GM19463 (cell line): ENCODE data around the gene KCNC1.

Source experiments
- ATAC-seq: cut with Tn5 transposase; IDR thresholded peaks from one replicate; pipeline ENCODE4 v1.9.1; 2021; ENCODE audit warnings: mild to moderate bottlenecking, moderate library complexity; ENCODE audit not compliant: unreplicated experiment

Gene KCNC1

DNA sequence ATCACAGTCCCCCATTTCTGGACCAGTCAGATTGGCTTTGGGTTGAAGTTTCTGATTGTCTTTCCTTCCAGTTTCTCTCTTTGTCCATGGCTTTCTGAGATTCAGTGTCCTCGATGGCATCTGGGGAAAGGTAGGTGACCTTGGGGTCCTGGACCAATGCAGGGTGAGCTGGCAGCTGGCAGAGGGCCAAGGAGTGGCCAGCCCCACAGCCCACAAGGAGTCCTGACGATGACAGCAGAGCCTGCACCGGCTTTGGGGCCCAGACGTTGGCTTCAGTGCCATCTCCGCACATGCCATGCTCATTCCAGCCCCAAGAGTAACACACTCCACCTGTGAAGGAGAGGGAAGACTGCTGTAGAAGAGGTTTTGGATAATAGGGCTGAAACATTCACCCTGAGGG is 53.5 kb downstream of the KCNC1 start:
- no peak for ATAC-seq

DNA sequence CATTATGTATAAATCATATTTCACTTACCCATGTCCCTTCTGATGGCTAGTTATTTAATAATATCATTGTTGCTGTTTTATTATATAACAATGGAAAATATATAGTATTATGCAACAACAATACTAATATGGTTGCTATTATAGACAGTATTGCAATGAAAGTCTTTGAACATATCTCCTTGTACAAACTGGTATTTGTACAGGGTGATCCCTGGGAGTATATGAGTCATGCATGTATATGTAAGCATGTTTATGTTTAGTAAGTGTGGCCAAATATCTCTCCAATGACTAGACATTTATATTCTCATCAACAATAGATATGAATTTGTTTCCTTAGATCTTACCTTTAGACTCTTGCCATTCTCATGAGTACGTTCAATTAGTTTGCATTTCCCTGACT is 55.9 kb downstream of the KCNC1 start:
- ATAC-seq: no peak

DNA sequence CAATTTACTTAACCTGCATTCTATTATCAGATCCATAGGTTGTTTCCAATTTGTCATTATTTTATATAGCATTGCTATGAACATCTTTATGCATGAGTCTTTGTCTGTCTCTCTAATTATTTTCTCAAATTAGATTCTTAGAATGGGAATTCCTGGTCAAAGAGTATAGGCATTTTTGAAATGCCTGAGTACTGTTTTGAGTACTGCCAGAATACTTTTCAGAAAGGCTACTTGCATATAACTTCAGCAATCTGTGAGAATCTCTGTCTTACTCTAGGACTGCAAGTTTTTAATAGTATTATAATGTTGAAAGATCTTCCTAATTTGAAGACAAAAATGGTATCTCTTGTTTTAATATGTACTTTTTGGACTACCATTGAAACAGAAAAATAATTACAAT is 56.6 kb downstream of the KCNC1 start:
- ATAC-seq: no peak

DNA sequence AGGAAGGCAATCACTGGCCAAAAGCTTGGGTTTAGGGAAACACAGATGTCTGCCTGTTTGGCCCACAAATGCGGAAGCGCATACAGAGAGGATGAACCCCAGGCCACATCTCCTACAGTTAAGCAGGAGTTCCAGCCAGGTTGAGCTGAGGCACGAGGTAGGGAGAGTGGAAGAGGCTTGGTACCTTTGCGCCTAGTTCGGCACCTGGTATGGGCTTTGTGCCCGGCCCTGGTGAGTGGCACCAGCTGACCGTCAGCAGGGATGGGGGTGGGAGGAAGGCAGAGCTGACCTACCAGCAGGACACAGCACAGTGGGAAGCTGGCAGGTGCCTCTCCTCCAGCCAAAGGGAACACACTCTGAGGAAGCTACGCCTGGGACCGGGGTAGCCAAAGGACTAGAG is 57.6 kb downstream of the KCNC1 start:
- ATAC-seq: no peak

DNA sequence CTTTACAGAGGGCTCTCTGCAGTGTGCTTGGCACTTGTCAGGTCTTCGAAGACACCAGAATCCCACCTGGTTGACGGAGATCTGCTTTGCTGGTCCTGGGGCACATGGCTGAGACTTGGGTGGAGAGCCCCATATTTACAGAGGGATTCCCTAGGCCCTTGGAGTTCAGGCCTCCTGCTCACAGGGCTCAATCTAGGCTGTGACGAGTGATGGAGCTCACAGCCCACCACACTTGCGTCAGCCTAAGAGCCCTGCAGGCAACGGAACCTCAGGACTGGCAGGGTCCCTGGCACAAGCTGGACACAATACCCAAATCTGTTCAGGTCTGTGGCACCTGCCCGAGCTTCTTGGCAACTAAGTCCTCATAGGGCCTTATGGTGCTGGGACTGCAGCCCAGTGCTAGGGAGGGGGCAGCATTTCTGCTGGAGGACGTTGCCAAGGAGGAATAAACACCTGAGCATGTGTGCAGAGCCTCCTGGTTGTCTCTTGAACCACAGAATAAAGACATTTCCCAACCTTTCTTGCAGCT is 59.1 kb downstream of the KCNC1 start:
- no peak for ATAC-seq

DNA sequence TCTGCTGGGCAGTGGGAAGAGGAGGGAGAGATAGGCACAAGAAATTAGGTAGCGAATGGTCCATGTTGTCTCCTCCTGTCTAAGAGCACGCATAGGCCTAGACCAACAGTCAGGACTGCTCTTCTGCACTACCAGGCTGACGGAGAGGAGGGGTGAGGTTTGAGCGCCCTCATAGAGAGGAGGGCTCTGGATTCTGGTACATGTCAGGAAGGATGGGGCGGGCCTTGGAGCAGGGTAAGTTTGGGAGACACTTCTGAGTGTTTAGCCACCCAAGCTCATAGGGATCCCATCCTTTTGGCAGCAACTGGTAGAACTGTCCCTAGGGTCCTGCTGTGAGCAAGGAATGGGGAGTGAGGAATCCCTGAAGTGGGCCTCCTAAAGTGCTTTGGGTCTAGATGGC is 60.4 kb downstream of the KCNC1 start:
- ATAC-seq: no peak

DNA sequence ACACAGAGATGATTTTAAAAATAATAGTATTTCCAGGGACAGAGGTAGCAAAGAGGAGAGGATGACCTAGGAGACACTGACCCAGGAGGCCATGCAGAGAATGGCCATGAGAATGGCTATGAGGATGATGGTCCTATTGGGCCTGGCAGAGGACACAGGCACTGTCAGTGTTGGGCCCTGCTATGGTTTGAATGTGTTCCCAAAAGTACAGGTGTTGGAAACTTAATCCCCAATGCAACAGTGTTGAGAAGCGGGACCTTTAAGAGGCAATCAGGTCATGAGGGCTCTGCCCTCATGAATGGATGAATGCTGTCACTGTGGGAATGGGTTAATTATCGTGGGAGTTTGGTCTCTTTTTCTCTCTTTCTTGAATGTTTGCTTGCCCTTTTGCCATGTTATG is 61.6 kb downstream of the KCNC1 start:
- no peak for ATAC-seq

DNA sequence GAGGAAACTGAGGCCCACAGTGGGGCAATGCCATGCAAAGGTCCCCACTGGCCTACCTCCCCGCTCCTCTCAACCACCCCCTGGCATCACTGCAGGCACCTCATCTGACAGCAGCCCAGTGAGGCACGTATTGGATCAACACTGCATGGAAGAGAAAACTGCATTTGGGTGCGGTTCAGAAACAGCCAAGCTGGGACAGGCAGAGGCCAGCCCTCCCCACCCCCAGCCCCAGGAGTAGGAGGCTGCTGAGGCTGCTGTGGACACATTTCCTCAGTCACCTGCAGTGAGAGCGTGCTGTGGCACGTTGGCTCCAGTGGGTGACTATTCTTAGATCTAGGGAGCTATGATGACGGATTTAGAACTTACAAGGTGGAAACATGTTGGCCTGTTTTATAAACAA is 63.7 kb downstream of the KCNC1 start:
- ATAC-seq: no peak

DNA sequence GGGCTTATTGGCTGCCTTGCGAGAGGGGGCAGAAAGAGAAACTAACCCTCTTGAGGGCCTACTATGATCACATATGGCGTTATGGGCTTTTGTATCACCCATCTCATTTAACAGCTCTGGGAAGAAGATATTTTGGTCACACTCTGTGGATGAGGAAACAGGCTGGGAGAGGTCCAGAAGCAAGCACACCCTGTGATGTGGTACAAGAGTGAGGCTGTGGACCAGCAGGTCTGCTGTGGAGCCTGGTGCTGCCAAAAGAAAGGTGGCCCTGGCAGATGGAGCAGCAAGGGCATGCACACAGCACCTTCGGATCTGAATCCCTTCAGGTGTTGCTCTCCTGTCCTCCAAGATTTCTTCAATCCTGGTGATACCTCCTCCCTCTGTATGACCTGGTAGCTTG is 64.1 kb downstream of the KCNC1 start:
- no peak for ATAC-seq

DNA sequence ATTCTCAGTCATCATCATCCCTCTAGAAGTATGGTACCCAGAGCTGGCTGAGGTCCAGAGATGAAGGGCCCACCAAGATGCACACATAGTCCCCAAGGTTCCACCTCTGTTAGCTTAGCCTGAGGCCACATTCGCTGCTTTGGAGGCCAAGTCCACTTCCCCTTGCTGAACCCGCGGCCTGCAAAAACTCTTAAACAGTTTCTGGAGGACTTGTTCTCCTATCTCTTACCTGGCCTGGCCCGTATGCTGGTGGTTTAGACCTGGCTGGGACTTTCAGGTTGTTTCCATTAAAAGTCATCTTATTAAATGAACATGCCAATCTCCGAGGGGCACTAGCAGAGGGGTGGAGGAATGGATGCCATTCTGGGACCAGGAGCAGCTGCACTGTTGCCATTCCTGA is 64.6 kb downstream of the KCNC1 start:
- ATAC-seq: no peak

DNA sequence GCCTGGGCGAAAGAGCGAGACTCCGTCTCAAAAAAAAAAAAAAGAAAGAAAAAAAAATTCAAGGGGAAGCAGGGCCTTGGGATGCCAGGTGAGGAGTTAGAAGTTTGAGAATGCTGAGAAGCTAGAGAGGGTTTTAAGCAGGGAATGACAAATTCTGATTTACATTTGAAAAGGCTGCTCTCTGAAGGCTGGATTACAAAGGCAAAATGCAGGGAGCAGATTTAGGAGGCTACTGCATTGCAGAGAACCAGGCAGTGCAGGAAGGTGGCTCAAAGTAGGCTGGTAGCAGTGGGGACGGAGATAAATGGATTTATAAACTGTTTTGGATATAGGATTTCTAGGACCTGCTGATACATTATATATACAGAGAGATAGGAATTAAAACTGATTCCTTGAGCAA is 66.6 kb downstream of the KCNC1 start:
- no peak for ATAC-seq

DNA sequence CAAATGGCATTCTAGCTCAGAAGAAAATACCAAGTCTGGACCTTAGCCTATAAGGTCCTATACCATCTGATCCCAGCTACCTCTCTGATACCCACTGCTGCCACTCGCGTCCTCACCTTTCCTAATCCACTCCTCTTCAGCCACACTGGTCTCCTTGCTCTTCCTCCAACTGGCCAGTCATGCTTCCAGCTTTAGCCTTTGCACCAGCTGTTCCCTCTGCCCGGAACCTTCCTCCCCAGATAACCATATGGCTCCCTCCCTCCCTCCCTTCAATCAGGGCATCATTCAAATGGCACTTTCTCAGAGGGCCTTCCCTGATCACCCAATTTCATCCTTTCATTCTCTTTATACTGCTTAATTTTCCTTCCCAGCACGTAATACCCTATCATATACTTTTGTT is 67.9 kb downstream of the KCNC1 start:
- ATAC-seq: no peak

DNA sequence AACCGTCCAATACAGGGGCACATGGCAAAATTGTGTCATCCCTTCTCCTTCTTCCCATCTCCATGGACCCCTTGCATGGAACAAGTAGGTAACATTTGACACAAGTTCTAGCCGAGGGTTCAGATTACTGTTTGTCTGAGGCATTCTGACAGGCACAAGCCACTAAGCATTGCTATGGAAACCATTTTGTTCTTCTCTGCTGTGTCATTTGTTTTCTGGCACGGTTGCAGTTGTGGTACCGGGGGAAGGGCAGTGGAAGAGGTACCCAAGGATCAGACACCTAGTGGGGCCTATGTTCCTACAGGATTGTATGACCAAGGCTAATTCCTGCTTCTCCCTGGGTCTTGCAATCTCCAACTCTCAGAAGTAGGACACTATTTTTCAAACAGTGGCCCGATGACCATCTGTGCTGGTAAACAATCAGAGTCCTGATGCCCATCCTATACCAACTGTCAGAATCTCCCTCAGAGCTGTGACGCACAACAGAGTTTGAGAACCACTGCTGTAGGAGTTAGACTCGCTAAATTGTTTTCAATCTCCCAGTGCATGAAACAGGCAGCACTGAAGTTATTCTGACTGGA is 69.3 kb downstream of the KCNC1 start:
- no peak for ATAC-seq

DNA sequence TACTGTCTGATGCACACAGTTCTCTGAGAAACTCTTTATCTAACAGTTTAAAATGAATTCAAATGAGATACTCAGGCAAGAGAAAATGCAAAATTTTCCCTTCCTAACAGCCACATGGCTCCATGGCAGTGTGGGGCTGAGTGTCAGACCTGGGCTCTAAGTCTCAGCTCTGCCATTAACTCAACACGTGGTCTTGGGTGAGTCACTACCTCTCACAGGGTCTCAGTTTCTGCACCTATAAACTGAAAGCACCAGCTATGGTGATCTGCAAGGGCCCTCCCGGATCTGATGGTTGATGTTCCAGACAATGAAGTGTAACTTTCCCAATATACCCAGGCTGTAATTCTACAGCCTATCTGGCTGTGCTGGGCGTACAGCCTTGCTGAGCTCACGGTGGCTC is 70.5 kb downstream of the KCNC1 start:
- no peak for ATAC-seq

DNA sequence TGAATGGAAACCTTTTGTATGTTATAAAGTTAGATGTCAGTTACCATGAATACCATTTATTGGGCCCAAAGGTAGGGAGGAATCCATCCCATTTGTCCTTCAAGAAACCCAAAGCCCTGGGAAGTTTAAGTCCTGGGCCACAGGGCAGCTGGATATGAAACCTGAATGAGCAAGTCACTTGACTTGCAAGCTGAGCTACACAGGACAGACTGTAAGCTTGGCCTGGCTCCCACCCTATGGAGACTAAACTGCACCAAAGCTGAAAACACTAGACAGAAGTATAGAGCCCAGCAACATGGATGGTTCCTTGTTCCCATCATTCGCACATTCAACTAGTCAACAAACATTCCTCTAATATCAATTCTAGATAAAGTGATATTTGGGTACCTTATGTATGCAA is 71.3 kb downstream of the KCNC1 start:
- ATAC-seq: no peak

DNA sequence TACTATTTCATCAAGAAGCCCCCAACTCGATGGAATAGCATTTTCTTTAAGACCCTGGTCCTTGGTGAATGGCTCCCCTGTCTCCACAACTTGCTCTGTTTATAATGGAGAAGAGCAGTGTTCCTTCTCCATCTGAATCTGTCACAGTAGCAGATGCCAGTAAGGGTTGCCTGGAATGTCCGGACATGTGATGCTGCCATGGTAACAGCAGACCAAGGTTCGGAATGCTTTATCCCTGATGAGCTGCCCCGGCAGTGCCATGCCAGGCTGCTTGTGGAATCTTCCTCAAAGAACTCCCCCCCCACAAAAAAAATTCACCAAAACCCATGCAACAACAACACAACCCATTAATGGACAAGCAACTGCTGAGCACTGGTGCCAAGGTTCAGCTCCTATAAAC is 72.5 kb downstream of the KCNC1 start:
- ATAC-seq: no peak

DNA sequence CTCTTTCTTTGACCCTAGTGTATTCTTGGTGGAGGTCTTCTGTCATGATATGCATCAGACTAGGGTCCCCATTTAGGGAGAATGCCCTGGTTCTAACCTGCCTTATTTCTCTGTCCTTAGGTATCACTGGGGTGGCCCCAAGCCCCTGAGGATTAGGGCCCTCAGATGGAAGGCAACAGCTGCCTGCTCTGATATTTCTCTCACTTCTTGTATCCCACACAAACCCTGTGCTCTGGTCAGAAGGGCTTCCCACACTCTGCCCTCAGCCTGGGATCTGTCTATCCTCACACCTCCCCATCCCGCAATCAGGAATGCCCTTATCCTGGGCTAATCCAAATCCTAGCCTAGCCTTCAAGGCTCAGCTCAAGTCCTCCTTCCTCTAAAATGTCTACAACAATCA is 75.5 kb downstream of the KCNC1 start:
- ATAC-seq: no peak

DNA sequence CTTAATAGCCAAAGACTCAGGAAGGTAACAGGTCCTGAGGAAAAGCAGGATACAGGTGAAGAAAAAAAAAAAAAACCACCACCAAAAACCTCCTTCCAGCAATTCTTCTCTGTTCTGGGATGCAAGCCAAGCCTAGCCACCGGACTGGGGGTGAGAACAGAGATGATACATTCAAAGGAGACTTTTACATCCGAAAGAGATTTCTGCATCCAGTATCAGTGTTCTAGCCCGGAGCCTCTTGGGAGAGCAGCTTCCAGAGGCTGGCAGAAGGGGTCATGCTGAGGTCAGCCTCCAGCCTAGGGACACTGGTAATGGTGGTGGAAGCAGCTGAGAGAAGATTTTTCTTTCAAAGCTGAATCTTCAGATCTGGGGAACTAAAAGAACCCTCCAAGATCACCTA is 76.2 kb downstream of the KCNC1 start:
- no peak for ATAC-seq

DNA sequence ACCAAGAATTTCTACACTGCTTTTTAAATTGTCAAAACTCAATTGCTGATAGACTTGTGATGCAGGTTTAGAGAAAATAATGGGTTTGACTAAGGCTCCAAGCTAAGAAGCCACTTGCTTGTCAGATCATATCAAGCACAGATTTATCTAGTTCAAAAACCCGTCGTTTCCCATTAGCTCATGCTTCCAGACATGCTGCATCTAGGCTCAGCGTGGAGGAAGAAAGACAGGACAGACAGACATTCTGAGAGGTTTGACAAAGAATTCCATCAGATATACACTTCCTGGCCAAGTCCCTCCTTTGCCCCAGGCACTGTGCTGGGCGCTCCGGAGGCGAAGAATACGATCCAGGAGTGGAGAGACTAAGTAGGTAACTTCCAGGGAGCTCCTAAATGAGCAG is 76.8 kb downstream of the KCNC1 start:
- ATAC-seq: no peak

DNA sequence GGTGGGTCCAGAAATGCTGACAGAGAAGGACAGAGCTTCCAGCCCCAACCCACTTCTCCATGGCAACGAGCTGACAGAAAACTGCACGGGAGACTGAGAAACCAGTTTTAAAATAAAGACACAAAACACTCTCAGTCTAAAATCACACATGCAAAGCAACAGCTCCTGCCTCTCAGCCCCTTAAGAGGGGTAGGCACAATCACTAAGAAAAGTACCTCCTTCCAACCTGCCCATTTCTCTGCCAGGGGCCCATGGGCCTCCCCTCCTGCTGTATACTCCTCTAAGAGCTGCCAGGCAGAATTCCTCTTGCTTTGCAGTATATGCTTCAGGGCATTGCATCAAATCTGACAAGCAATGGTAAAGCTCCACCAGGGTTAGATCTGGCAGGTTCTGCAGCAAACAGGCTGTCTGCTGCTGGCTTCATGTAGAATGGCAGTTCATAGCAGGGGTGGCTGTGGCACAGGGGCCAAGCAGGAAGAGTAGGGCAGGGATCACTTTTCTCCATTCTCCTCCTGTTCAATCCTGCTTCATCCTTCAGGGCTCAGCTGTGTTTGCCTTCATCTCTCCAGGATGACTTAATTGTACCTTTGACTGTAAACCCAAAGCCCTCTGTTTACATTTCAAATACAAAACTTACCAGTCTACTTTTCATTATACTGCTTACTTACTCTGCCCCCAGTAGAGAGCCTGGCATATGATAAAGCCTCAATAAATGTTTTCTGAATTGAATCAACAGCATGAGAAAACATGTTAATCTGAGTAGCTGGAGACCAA is 77.7 kb downstream of the KCNC1 start:
- no peak for ATAC-seq

DNA sequence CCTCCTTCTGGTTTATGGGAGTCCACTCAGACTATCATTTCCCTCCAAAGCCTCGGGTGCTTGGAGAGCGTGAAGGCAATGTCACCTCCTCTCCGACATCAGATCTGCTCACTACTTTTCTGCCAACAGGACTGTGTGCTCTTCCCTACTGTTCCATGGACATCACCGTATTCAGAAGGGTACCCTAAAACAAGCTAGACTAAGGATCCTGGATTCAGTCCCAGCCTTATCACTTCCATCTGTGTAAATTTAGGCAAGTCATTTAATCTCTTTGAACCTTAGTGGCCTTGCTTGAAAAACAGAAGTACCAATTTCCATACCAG is 78.2 kb downstream of the KCNC1 start:
- ATAC-seq: no peak

DNA sequence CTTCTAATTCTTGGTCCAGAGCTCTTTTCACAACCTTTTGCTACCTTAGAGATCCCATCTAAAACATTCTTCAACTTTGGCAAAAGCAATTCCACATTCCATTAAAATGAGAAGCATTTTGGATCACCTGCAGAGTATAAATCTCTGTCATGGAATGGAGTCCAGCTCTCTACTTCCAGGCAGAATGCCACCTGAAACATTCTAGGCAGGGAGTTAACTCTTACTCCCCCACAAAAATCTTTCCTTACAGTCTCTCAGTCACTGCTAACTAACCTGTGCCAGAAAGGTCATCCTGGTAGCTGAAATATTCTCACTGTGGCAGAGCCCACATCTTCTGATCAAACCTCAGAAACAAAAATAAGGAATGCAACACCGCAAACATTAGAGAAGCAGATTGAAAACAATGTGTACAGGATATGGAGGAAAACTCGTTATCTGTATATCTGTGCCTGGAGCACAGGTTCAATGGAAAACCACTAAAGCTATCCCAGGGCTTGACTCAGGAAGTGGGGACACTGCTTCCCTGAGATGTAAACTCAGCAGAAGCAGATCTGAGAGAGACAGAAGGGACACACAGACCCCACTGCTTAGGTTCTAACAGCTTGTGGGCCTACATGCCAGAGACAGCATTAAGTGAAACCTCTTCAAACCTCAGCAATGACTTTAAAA is 78.9 kb downstream of the KCNC1 start:
- no peak for ATAC-seq
